Trophoblast cell (in vitro differentiated cells and primary cell): ENCODE results near the gene NADSYN1.

Experiments
- DNase-seq, 2 donors: peaks; one replicate each; pipeline ENCODE4 v3.0.0-alpha.2; 2016
- H2AFZ ChIP-seq: 2 replicates; pipeline ENCODE4 v1.6.1; 2013; ENCODE audit warnings: low read length, moderate library complexity, mild to moderate bottlenecking; ENCODE audit not compliant: insufficient read depth, poor library complexity
- H2AK5ac ChIP-seq: 2 replicates; pipeline ENCODE4 v1.6.1; 2013; ENCODE audit warnings: mild to moderate bottlenecking, low read length
- H2BK120ac ChIP-seq: 2 replicates; pipeline ENCODE4 v1.6.1; 2013; ENCODE audit warnings: low read length, mild to moderate bottlenecking, moderate library complexity; ENCODE audit not compliant: insufficient read depth, poor library complexity
- H2BK12ac ChIP-seq: 2 replicates; pipeline ENCODE4 v1.6.1; 2013; ENCODE audit warnings: mild to moderate bottlenecking, low read length, moderate library complexity
- H2BK5ac ChIP-seq: 2 replicates; pipeline ENCODE4 v1.6.1; 2013; ENCODE audit warnings: low read length, low read depth, moderate library complexity, mild to moderate bottlenecking; ENCODE audit not compliant: poor library complexity
- H3K14ac ChIP-seq: 2 replicates; pipeline ENCODE4 v1.6.1; 2013; ENCODE audit warnings: mild to moderate bottlenecking, low read length
- H3K18ac ChIP-seq: 2 replicates; pipeline ENCODE4 v1.6.1; 2013; ENCODE audit warnings: mild to moderate bottlenecking, low read length
- H3K23ac ChIP-seq: 2 replicates; pipeline ENCODE4 v1.6.1; 2013; ENCODE audit warnings: low read length
- H3K27ac ChIP-seq: 2 replicates; pipeline ENCODE4 v1.5.1; 2013; ENCODE audit warnings: low read depth, mild to moderate bottlenecking, inconsistent platforms, low read length, moderate library complexity
- H3K27me3 ChIP-seq: 2 replicates; pipeline ENCODE4 v1.6.1; 2013; ENCODE audit warnings: inconsistent platforms, mild to moderate bottlenecking, low read length, moderate library complexity; ENCODE audit not compliant: insufficient read depth
- H3K36me3 ChIP-seq, 2 experiments: 1 replicate in 1 of 2; 2 replicates in 1 of 2; pipeline ENCODE4 v1.6.1; 2013; ENCODE audit warnings: low read length in 2 of 2, mild to moderate bottlenecking in 2 of 2, moderate library complexity in 1 of 2; ENCODE audit not compliant: insufficient read depth in 2 of 2, control insufficient read depth in 1 of 2
- H3K4ac ChIP-seq: 2 replicates; pipeline ENCODE4 v1.6.1; 2013; ENCODE audit warnings: low read depth, mild to moderate bottlenecking, low read length, moderate library complexity
- H3K4me1 ChIP-seq, 2 experiments: 1 replicate in 1 of 2; 2 replicates in 1 of 2; pipeline ENCODE4 v1.6.1; 2013; ENCODE audit warnings: low read length in 2 of 2, mild to moderate bottlenecking in 2 of 2, moderate library complexity in 1 of 2; ENCODE audit not compliant: insufficient read depth in 2 of 2, control insufficient read depth in 1 of 2
- H3K4me2 ChIP-seq: 2 replicates; pipeline ENCODE4 v1.6.1; 2013; ENCODE audit warnings: inconsistent platforms, mild to moderate bottlenecking, low read length, moderate library complexity
- H3K4me3 ChIP-seq: 2 replicates; pipeline ENCODE4 v1.5.1; 2013; ENCODE audit warnings: mild to moderate bottlenecking, low read depth, low read length, inconsistent platforms
- H3K79me1 ChIP-seq: one replicate; pipeline ENCODE4 v1.6.1; 2013; ENCODE audit warnings: low read length
- H3K79me2 ChIP-seq: 2 replicates; pipeline ENCODE4 v1.6.1; 2013; ENCODE audit warnings: low read length, mild to moderate bottlenecking; ENCODE audit not compliant: control insufficient read depth, insufficient read depth, poor library complexity
- H3K9ac ChIP-seq: 2 replicates; pipeline ENCODE4 v1.6.1; 2013; ENCODE audit warnings: mild to moderate bottlenecking, low read length
- H3K9me3 ChIP-seq: 2 replicates; pipeline ENCODE4 v1.6.1; 2013; ENCODE audit warnings: low read depth, mild to moderate bottlenecking, control low read depth, inconsistent platforms, low read length; ENCODE audit not compliant: insufficient read depth
- H4K12ac ChIP-seq: 2 replicates; pipeline ENCODE4 v1.6.1; 2013; ENCODE audit warnings: low read depth, mild to moderate bottlenecking, low read length, moderate library complexity
- H4K8ac ChIP-seq: 2 replicates; pipeline ENCODE4 v1.6.1; 2013; ENCODE audit warnings: low read depth, mild to moderate bottlenecking, low read length, moderate library complexity
- H4K91ac ChIP-seq: one replicate; pipeline ENCODE4 v1.6.1; 2013; ENCODE audit warnings: low read depth, mild to moderate bottlenecking, low read length, moderate library complexity
- WGBS: extraction: QIAGEN DNeasy Blood & Tissue Kit; methylation state at CpG from one replicate; pipeline ENCODE4 v1.1.7; 2013; ENCODE audit warnings: missing lambda C conversion rate; ENCODE audit not compliant: insufficient read length, insufficient coverage; ENCODE audit errors: extremely low coverage; 5-methylcytosine and 5-hydroxymethylcytosine counted together

Gene NADSYN1

GRCh38 chr11:71437399-71437798 is 15.6 kb upstream of the NADSYN1 start:
- WGBS = no CpG with 5 or more reads among the region's 6 CpGs
- Histone ChIP-seq H3K36me3 (peaks cover 72 to 76% of the 10 kb centered on the region in 2 experiments), H3K79me1 (no peaks in the 10 kb centered on the region)

GRCh38 chr11:71437879-71438278 is 15.1 kb upstream of the NADSYN1 start:
- WGBS = no CpG with 5 or more reads among the region's 13 CpGs
- no peak overlapping the region for H3K18ac ChIP-seq
- no peak overlapping the region for H4K91ac ChIP-seq
- no peak for DNase-seq
- no peak overlapping the region for H2BK120ac ChIP-seq
- no peak overlapping the region for H2AFZ ChIP-seq
- H3K14ac ChIP-seq = no peak overlapping the region
- no peaks in the 10 kb centered on the region for H3K79me1 ChIP-seq
- H3K4ac ChIP-seq = no peak overlapping the region
- no peak overlapping the region for H2AK5ac ChIP-seq
- H2BK12ac ChIP-seq = no peak overlapping the region
- H3K4me1 ChIP-seq = no peaks in the 10 kb centered on the region
- H3K27ac ChIP-seq = no peak overlapping the region
- H3K4me2 ChIP-seq = no peak overlapping the region
- no peak overlapping the region for H3K9ac ChIP-seq
- H4K8ac ChIP-seq = no peak overlapping the region
- peaks cover 2% of the 10 kb centered on the region for H3K9me3 ChIP-seq
- H3K36me3 ChIP-seq = peaks cover 75 to 79% of the 10 kb centered on the region in 2 experiments
- H3K27me3 ChIP-seq = no peaks in the 10 kb centered on the region
- H4K12ac ChIP-seq = no peak overlapping the region
- no peak overlapping the region for H3K23ac ChIP-seq
- H3K4me3 ChIP-seq = no peak overlapping the region
- no peaks in the 10 kb centered on the region for H3K79me2 ChIP-seq
- H2BK5ac ChIP-seq = no peak overlapping the region

More at GRCh38 chr11:71437399-71437798, 15.6 kb upstream of the NADSYN1 start:
- H3K9ac ChIP-seq = no peak overlapping the region
- H3K4me3 ChIP-seq = no peak overlapping the region
- H3K4ac ChIP-seq = no peak overlapping the region
- H3K27me3 ChIP-seq = no peaks in the 10 kb centered on the region
- no peak overlapping the region for H3K4me2 ChIP-seq
- no peak overlapping the region for H2AK5ac ChIP-seq
- peaks cover 2% of the 10 kb centered on the region for H3K9me3 ChIP-seq
- H3K23ac ChIP-seq = no peak overlapping the region
- no peak overlapping the region for H2AFZ ChIP-seq
- no peak overlapping the region for H3K27ac ChIP-seq
- H3K79me2 ChIP-seq = no peaks in the 10 kb centered on the region
- H4K12ac ChIP-seq = no peak overlapping the region
- no peak overlapping the region for H4K8ac ChIP-seq
- H4K91ac ChIP-seq = no peak overlapping the region
- H2BK5ac ChIP-seq = no peak overlapping the region
- no peak overlapping the region for H2BK120ac ChIP-seq
- H2BK12ac ChIP-seq = no peak overlapping the region
- no peak for DNase-seq
- no peaks in the 10 kb centered on the region for H3K4me1 ChIP-seq
- no peak overlapping the region for H3K18ac ChIP-seq
- H3K14ac ChIP-seq = no peak overlapping the region

GRCh38 chr11:71438650-71439049 is 14.4 kb upstream of the NADSYN1 start:
- Histone ChIP-seq H3K36me3 (peaks cover 83 to 87% of the 10 kb centered on the region in 2 experiments), H2AK5ac (no peak overlapping the region), H3K4me1 (no peaks in the 10 kb centered on the region), H3K27me3 (no peaks in the 10 kb centered on the region), H4K12ac (no peak overlapping the region), H4K8ac (no peak overlapping the region), H3K23ac (no peak overlapping the region), H3K9me3 (peaks cover 4% of the 10 kb centered on the region), H4K91ac (no peak overlapping the region), H3K27ac (no peak overlapping the region), H3K9ac (no peak overlapping the region), H3K79me2 (no peaks in the 10 kb centered on the region), H3K79me1 (no peaks in the 10 kb centered on the region), H2AFZ (no peak overlapping the region), H2BK120ac (no peak overlapping the region), H3K14ac (no peak overlapping the region), H2BK12ac (no peak overlapping the region), H3K4ac (no peak overlapping the region), H2BK5ac (no peak overlapping the region), H3K4me3 (no peak overlapping the region), H3K4me2 (no peak overlapping the region), H3K18ac (no peak overlapping the region)
- no CpG with 5 or more reads among the region's 19 CpGs for WGBS
- no peak for DNase-seq

- no CpG with 5 or more reads among the region's 6 CpGs for WGBS
- H2BK120ac ChIP-seq = no peak overlapping the region
- no peak for DNase-seq
Observed at GRCh38 chr11:71440021-71440755, 12.8 kb upstream of the NADSYN1 start.

More at GRCh38 chr11:71440021-71440755, 12.8 kb upstream of the NADSYN1 start:
- Histone ChIP-seq H3K36me3 (peaks cover 88 to 89% of the 10 kb centered on the region in 2 experiments), H3K9me3 (peaks cover 5% of the 10 kb centered on the region), H2AFZ (no peak overlapping the region), H4K91ac (no peak overlapping the region), H3K4ac (no peak overlapping the region), H3K14ac (no peak overlapping the region), H4K12ac (no peak overlapping the region), H2BK12ac (no peak overlapping the region), H3K23ac (no peak overlapping the region), H3K79me1 (no peaks in the 10 kb centered on the region), H2BK5ac (no peak overlapping the region), H3K4me3 (peak overlapping the region; percentile 6), H3K18ac (no peak overlapping the region), H3K4me2 (no peak overlapping the region), H3K79me2 (no peaks in the 10 kb centered on the region), H3K9ac (no peak overlapping the region), H2AK5ac (no peak overlapping the region), H3K4me1 (no peaks in the 10 kb centered on the region), H4K8ac (no peak overlapping the region), H3K27ac (no peak overlapping the region), H3K27me3 (no peaks in the 10 kb centered on the region)
